BJ (cell line): ENCODE data around the gene DOC2A. TPM values are rescaled to one million over a fixed set of nuclear protein-coding genes. Genes with fewer than 3 reads are reported as not detected.
"Not testable (repeated sequence)": the region's sequence is repeated elsewhere in the genome, so short reads cannot be mapped to it uniquely, and the experiment has no call there.

ENCODE experiments used
- CTCF ChIA-PET: fragments of 350-600 bp; formaldehyde crosslinking; extraction: SDS; loops from one replicate; lab custom pipeline; 2021; ENCODE audit warnings: antibody characterized with exemption, inconsistent platforms; lab: Yijun Ruan, JAX
- POLR2A ChIA-PET: fragments of 300-600 bp; sonication (Branson Sonifier 250); formaldehyde crosslinking; extraction: SDS; loops from one replicate; lab custom pipeline; 2021; ENCODE audit warnings: antibody characterized with exemption; lab: Charles Lee
- DNase-seq: peaks from one replicate; pipeline ENCODE4 v3.0.0-alpha.2; 2011; ENCODE audit warnings: low read depth
- H3K27me3 ChIP-seq: 2 replicates; pipeline ENCODE4 v1.6.0; 2011; ENCODE audit warnings: low read length; ENCODE audit not compliant: control insufficient read depth, insufficient read depth
- H3K36me3 ChIP-seq: 2 replicates; pipeline ENCODE4 v1.5.1; 2011; ENCODE audit warnings: low read length; ENCODE audit not compliant: control insufficient read depth, insufficient read depth
- H3K4me3 ChIP-seq: 2 replicates; pipeline ENCODE4 v1.5.1; 2011; ENCODE audit warnings: low read depth, mild to moderate bottlenecking, control low read depth, low read length
- polyA plus RNA-seq: library from polyadenylated mRNA; depleted of rRNA; stranded (reverse); fragments of >200 nt; gene quantifications from 2 replicates; pipeline ENCODE4 v1.2.3, GENCODE V29; 2011
- TF ChIP-seq, protein P1 (sequence below): IDR thresholded peaks from 2 replicates; pipeline ENCODE4 v1.5.1; 2011; ENCODE audit warnings: low read depth, mild to moderate bottlenecking, control low read depth, inconsistent platforms, low read length, moderate library complexity; ENCODE audit not compliant: insufficient read depth

DOC2A gene
- polyA plus RNA-seq, 1 experiment = 0.64 TPM

DNA sequence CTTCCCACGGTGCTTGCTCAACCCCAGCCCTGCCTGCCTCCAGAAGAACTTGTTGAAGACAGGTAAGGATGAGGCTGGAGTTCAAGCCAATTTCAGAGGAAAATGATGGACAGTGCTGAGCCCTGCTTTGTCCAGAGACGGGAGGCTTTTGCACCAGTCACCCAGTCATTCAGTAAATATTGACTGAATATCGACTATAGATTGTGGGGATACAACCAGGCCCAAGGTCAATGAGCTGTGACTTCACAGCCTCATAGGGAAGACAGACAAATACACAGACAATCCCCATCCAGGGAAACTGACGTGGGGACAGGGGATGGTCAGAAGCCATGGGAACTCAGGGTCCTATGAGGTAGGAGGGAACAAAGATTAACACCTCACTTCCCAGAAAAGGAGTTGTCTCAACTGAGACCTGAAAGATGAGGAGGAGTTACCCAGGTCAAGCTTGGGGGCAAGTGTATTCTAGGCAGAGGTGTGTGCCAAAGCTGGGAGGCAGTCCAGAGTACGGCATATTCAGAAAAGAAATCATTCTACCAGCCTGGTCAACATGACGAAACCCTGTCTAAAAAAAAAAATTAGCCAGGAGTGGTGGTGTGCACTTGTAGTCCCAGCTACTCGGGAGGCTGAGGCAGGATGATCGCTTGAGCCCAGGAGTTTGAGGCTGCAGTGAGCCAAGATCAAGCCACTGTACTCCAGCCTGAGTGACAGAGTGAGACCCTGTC lies 5.9 kb upstream of the DOC2A start:
- ChIA-PET POLR2A (no interaction called here), CTCF (interaction anchor here (0.7 to 1.7 kb wide), 4 partner anchors 12 to 209 kb away, joined by 3 to 4 read pairs (median 4); no protein-coding TSS in a partner anchor)
- no peak for DNase-seq
- no peaks in the 10 kb centered on the region for H3K36me3 ChIP-seq
- no peak overlapping the region for H3K4me3 ChIP-seq
- no peaks in the 10 kb centered on the region for H3K27me3 ChIP-seq
- TF ChIP-seq, protein P1, sequence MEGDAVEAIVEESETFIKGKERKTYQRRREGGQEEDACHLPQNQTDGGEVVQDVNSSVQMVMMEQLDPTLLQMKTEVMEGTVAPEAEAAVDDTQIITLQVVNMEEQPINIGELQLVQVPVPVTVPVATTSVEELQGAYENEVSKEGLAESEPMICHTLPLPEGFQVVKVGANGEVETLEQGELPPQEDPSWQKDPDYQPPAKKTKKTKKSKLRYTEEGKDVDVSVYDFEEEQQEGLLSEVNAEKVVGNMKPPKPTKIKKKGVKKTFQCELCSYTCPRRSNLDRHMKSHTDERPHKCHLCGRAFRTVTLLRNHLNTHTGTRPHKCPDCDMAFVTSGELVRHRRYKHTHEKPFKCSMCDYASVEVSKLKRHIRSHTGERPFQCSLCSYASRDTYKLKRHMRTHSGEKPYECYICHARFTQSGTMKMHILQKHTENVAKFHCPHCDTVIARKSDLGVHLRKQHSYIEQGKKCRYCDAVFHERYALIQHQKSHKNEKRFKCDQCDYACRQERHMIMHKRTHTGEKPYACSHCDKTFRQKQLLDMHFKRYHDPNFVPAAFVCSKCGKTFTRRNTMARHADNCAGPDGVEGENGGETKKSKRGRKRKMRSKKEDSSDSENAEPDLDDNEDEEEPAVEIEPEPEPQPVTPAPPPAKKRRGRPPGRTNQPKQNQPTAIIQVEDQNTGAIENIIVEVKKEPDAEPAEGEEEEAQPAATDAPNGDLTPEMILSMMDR = no peak

DNA sequence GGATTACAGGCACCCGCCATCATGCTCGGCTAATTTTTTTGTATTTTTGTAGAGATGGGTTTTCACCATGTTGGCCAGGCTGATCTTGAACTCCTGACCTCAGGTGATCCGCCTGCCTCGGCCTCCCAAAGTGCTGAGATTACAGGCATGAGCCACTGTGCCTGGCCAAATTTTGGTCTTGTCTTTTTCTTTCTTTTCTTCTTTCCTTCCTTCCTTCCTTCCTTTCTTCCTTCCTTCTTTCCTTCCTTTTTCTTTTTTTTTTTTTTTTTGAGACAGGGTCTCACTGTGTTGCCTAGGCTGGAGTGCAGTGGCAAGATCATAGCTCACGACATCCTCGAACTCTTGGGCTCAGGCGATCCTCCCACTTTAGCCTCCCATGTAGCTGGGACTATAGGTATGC lies 4.6 kb upstream of the DOC2A start:
- H3K27me3 ChIP-seq, DNase-seq, H3K36me3 ChIP-seq, POLR2A ChIA-PET, H3K4me3 ChIP-seq: not testable (repeated sequence)
- CTCF ChIA-PET = interaction anchor here (0.7 kb wide), 1 partner anchor 258 kb away, joined by 3 read pairs; no protein-coding TSS in a partner anchor

DNA sequence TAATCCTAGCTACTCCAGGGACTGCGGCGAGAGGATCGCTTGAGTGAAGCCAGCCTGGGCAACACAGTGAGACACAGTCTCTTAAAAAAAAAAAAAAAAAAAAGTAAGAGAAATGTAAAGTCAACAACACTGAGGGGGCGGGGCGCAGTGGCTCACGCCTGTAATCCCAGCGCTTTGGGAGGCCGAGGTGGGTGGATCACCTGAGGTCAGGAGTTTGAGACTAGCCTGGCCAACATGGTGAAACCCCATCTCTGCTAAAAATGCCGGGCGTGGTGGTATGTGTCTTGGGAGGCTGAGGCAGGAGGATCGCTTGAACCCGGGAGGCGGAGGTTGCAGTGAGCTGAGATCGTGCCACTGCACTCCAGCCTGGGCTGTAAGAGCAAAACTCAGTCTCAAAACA lies 1.8 kb upstream of the DOC2A start:
- CTCF ChIA-PET = interaction anchor here (1.0 to 1.4 kb wide), 3 partner anchors 8 to 20 kb away, joined by 3 to 6 read pairs (median 4); no protein-coding TSS in a partner anchor
- DNase-seq, POLR2A ChIA-PET, H3K4me3 ChIP-seq, H3K36me3 ChIP-seq: not testable (repeated sequence)
- H3K27me3 ChIP-seq = peaks cover 11% of the 10 kb centered on the region

DNA sequence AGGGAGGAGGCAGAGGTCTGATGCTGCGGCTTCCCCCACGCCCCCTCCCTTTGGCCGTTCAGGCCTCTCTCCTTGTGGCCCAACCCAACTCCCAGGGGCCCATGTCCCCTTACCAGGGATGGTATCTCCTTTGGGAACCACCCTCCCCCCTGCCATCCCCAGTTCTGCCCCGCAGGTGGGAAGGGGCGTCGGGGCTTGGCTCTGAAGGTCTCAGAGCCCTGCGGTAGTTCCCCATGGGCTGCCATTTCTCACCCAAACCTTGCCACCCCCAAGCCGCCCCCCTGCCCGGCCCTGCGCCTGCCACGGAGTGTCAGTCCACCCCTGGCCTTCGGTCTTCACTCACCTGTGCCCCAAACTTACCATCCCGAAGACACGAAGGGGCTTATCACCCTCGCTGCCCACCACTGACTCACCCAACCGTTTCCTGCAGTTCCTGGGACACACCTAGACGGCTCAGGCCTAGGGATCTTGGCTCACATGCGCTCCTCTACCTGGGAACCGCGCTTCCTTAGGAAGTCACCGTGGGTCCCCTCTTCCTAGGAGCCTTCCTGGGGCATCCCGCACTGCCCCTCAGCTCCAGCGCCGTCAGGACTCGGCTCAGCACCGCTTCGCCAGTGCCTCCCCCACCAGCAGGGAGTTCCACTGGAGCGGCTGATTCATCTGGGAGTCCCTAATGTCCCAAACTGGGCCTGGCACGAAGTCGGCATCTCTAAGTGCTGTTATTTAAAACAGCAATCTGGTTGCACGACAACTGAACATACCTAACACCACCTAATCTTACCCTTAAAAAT lies 1.1 kb upstream of the DOC2A start:
- Histone ChIP-seq H3K27me3 (peaks cover 11% of the 10 kb centered on the region), H3K36me3 (no peaks in the 10 kb centered on the region), H3K4me3 (no peak overlapping the region)
- TF ChIP-seq, protein P1 = no peak
- no peak for DNase-seq
- POLR2A ChIA-PET = interaction anchor here (0.7 kb wide), 1 partner anchor 54 kb away, joined by 33 read pairs; the partner anchor contains the start of gene ALDOA
- CTCF ChIA-PET = interaction anchor here (1.0 to 1.4 kb wide), 2 partner anchors 9 to 12 kb away, joined by 3 to 6 read pairs; no protein-coding TSS in a partner anchor

DNA sequence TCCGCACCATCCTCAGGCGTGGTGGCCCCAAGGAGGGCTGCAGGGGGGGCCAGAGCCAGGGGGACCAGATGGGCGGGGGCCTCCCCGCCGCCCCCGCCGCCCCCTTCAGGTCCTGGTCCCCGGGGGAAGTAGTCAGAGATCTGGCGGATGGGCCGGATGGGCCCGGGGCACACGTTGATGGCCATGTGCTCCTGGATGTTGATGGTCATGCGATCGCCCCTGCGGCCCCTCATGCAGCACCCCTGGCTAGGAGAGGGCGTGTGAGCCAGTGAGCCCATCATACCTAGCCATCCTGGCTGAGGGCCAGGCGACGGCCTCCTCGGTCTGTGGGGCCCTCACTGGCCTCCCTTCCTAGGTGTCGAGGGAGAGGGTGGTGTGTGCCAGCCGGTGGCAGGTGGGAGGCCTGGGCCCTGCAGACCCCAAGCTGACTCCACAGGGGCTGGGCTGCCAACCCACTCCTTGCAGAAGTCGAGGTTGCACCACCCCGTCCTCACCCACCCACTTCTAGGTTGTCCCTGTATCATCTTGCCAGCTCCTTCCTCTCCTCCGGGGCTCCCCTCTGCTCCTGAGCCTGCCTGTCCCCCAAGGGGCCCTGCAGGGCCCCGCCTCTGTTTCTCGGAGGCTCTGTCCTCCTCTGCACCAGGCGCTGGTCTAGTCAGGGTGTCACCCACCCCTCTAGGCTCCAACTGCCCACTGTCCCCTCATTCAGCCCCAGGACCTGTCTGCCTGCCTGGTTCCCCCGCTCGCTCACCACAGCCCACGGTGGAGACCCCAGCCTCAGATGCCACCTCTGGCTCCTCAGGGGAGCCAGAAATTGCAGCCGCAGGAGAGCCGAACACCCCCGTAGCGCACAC lies 610 bp downstream of the DOC2A start:
- Histone ChIP-seq H3K27me3 (peaks cover 11% of the 10 kb centered on the region), H3K4me3 (peak overlapping the region; percentile 51; the same call in 1 of the 2 replicates), H3K36me3 (peaks cover 2% of the 10 kb centered on the region)
- no peak for DNase-seq
- TF ChIP-seq, protein P1 = no peak
- POLR2A ChIA-PET = no interaction called here
- CTCF ChIA-PET = no interaction called here
